PC-9 (cell line): ENCODE measurements around the gene IL34.

Experiments used
- EZH2 ChIP-seq: fragments of 200-600 bp; sonication (generic); IDR thresholded peaks from 2 replicates; pipeline ENCODE4 v1.8.0; 2017; ENCODE audit warnings: antibody characterized with exemption, low read depth
- TF ChIP-seq, protein P1 (sequence below): fragments of 200-600 bp; sonication (generic); conservative IDR thresholded peaks from 2 replicates; pipeline ENCODE4 v1.6.1; 2017; ENCODE audit warnings: mixed run types, antibody characterized with exemption, mild to moderate bottlenecking, moderate library complexity

DNA sequence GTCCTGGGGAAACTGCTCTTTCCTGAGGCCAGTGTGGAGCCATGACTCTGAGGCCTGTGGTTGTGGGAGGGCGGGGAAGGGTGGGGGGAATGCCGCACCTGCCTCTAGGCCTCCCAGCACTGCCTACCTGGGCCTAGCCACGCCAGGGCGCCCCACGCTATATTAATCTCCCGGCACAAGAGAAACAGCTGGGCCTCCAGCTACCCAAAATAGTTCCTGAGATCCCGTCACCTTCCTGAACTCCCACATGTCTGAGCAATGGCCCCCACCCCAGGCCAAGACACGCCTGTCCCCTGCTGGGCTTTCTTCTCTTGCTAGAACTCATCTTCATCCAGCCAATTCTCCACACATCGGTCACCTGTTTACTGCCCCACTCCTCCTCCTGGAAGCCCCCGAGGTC, 52.5 kb downstream of the IL34 start:
- TF ChIP-seq, protein P1, sequence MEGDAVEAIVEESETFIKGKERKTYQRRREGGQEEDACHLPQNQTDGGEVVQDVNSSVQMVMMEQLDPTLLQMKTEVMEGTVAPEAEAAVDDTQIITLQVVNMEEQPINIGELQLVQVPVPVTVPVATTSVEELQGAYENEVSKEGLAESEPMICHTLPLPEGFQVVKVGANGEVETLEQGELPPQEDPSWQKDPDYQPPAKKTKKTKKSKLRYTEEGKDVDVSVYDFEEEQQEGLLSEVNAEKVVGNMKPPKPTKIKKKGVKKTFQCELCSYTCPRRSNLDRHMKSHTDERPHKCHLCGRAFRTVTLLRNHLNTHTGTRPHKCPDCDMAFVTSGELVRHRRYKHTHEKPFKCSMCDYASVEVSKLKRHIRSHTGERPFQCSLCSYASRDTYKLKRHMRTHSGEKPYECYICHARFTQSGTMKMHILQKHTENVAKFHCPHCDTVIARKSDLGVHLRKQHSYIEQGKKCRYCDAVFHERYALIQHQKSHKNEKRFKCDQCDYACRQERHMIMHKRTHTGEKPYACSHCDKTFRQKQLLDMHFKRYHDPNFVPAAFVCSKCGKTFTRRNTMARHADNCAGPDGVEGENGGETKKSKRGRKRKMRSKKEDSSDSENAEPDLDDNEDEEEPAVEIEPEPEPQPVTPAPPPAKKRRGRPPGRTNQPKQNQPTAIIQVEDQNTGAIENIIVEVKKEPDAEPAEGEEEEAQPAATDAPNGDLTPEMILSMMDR: no peak
- TF ChIP-seq EZH2: no peak
